GM18873 (cell line): Measurements from ENCODE around the gene NCSTN.

Experiments
- ATAC-seq: cut with Tn5 transposase; IDR thresholded peaks from one replicate; pipeline ENCODE4 v1.9.1; 2021; ENCODE audit warnings: mild to moderate bottlenecking, moderate library complexity, moderate number of reproducible peaks; ENCODE audit not compliant: unreplicated experiment, low FRiP score

NCSTN gene

DNA sequence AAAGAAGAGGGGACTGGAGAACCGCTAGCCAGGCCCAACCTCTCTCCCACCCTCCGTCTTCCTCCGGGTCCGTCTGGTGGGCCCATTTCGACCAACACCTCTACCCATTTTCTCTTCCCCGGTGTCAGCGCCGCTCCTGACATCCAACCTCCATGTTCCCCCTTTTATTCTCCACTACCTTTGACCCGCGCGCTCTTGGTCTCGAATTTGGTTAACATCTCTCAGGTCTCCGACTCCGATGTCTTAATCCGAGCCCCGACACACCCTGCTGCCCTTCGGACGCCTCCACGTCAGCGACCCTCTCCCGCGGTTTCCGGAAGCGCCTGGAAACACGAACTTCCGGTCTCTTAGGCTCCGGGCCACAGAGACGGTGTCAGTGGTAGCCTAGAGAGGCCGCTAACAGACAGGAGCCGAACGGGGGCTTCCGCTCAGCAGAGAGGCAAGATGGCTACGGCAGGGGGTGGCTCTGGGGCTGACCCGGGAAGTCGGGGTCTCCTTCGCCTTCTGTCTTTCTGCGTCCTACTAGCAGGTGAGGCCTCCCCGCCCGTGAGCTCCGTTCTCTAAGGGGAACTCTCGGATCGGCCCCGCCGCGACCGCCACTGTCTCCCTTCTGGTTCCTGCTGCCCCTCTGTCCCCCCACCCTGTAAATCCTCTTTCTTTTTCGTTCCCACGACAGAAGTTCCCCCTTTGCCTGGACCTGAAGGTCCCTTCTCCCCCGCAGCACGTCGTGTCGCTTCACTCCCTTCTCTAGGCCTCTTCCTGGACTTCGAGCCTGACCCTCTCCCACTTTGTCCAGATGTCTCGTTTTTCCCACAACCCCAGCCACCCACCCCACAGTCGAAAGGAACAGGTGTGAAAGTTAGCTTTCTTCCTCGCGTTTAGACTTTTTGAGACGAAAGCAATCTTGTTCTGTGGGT lies at the start of gene NCSTN, which contains the start of gene COPA:
TSS of gene NCSTN (plus strand) at position 431 of the 917 bp plus-strand sequence. CDS start at position 445, 14 bp downstream.
TSS of gene COPA (minus strand) at position 298 of the 917 bp plus-strand sequence. CDS start at position 218, 80 bp downstream.
- ATAC-seq: peak; percentile 84

DNA sequence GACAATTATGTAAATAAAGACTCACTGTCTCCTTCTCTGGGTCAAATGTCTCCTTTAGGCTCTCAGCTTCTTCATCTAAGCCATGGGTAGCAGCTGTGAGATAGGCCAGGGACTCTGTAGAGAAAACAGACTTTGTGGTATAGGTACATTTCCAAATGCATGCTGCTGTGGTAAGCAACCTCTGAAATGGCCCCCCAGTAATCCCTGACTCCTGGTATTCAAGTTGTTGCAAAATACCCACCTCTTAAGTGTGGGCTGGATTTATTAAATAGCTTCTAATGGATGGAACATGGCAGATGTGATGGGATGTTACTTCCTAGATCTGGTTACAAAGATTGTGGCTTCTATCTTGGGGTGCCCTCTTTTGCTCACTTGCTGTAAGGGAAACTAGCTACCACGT lies 47.1 kb upstream of the NCSTN start:
- no peak for ATAC-seq

DNA sequence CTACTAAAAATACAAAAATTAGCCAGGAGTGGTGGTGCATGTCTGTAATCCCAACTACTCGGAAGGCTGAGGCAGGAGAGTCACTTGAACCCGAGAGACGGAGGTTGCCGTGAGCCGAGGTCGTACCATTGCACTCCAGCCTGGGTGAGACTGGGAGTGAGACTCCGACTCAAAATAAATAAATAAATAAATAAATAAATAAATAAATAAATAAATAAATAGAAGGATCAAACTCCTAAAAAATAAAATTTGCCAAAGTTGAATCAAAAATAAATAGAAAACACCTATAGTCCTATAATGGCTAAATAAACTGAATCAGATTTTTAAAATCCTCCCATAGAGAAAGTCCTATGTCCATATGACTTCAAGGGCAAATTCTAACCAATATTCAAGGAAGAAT lies 43.0 kb upstream of the NCSTN start:
- no peak for ATAC-seq

DNA sequence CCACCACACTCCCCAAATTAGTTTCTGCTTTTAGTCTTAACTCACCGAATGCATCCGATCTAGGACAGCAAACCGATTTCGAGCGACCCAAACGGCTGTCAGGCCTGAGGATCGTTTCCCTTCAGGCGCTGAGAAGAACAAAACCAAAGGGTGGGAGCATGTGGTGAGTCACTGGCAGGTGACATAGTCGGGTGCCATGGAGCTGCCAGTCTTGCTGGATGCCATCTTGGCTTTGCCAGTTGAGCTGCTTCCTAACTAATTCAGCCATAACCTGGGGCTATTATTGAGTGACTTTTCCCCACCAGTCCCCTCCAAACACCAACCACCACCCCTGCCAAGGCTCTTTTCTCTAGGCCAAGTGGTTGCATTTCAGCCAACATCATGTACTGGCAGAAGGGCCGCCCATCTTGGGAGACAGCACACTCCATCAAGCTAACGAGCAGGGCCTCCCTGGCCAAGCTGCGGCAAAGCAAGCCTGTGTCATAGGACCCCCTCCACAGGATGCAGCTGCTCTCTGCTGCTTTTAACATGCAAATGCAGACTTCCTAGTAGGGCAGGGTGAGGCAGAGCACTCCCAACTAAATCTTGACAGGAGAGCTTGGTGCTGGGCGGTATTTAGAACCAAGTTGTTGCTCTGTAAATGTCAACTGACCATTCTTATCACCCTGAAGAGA lies 35.9 kb upstream of the NCSTN start:
- ATAC-seq: no peak

DNA sequence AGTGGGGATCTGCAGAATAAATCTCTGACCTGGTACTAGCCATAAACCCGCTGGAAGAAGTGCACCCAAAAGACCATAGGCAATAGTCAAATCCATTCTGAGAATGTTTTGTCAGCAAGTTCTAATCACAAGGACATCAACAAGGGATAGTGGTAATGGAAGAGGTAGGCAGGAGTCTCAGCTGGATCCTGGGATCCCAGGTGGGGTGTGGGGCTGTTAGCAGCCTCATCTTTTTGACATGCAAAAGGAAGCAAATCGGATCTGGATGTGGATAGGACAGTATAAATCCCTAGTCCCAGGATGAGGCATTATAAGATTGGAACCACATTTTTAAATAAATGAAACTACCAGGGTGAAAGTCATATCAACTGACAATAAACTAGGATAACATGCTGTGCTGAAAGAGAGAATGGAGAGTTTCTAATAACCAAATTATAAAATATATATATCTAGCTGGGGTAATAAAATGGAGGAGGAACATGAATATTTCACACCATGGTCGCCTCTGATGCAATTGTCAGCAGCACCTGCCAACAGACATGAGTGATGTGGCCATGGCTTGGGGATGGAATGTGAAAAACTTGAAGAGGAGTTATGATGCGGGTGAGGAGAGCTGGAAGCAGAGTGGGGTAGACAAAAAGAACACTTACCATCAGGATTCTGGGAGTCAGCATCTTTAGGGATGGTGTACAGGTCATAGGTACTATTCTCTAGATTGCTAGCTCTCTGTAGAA lies 34.6 kb upstream of the NCSTN start:
- no peak for ATAC-seq

DNA sequence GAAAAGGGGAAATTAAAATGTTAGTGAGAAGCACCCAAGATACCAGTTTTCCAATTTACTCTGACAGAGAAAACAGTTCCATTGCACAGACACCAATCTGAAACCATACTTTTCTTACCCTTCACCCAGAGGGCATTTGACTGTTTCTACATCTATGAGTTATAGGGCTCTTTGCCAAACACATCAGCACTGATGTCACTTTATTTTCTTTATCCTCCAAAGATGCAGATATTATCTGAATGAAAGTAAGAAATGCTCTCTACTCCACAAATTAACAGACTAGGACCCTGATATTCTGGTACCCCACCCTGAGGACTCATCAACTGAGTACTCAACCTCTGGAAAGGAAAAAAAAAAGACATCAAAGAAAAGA lies 34.0 kb upstream of the NCSTN start:
- no peak for ATAC-seq

DNA sequence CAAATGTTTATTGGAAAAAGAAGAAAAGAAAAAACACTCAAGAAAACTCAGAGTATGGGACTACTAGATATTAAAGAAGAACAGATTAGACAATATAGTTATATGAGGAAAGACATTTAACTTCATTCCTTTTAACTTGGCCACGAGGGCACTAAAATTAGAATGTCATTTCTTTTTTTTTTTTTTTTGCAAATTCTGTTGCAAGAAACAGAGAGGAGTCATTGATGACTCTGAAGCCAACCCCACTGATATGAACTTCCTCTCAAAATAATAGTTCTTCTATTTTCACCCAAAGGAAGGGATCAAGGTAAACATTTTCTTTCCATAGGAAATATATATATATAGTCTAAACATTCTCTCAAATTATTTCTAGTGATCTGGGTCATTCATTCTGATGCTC lies 33.6 kb upstream of the NCSTN start:
- no peak for ATAC-seq

DNA sequence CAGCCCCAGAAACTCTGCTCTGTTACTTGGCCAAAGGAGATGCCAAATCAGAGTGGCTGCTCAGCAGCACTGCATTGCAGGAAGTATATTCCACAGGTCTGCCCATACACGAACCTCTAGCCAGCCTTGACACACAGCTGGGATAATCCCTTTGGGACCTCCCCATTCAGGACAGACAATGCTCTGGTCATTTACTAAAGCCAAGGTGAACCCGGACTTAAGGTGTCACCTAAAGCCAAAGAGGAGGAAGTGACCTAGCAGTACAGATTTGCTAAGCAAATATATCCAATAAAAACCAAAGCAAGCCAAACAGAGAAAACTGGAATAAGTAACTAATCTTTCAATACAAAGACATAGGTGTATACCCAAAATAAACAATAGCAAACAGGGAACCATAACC lies 27.8 kb upstream of the NCSTN start:
- ATAC-seq: no peak

DNA sequence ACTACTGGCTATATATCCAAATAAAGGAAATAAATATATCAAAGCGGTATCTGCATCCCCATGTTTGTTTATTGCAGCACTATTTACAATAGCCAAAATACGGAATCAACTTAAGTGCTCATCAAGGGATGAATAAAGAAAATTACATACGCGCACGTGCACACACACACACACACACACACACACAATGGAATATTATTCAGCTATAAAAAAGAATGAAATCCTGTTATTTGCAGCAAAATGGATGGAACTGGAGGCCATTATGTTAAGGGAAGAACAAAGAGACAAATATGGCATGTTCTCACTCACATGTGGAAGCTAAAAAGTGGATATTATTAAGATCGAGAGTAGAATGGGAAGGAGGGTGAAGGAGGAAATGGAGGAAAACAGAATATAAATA lies 20.4 kb upstream of the NCSTN start:
- no peak for ATAC-seq

DNA sequence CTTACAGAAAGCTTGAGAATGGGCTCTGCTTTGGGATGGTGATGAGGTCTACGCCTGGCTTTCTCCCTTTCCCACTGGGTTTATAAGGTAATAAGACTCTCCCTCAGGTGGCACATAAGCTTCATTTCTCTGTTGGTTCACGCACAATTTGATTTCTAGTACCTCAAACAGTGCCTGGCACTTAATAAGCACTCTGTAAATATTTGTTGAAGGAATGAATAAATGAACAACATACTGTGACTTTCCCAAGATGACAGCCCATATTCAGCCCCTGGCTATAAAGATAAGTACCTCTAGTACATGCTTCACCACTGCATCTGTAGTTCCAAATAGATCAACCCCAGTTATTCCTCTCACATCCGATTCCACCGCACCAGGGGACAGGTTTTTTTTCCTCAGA lies 17.9 kb upstream of the NCSTN start:
- no peak for ATAC-seq

DNA sequence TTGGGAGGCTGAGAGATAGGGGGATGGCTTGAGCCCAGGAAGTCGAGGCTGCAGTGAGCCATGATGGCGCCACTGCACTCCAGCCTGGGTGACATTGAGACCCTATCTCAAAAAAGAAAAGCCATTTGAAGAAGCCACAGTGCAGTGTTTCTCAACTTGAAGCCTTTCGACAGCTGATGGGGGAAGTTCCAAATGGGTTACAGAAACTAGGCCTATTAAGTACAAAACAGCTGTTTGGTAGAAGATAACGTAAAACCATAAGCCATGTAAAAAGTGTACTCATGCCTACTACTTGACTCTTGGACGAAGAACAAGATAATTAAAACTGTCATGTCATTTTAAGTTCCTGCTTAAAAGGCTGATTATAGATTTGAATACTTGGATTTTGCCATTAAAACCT lies 16.8 kb upstream of the NCSTN start:
- no peak for ATAC-seq

DNA sequence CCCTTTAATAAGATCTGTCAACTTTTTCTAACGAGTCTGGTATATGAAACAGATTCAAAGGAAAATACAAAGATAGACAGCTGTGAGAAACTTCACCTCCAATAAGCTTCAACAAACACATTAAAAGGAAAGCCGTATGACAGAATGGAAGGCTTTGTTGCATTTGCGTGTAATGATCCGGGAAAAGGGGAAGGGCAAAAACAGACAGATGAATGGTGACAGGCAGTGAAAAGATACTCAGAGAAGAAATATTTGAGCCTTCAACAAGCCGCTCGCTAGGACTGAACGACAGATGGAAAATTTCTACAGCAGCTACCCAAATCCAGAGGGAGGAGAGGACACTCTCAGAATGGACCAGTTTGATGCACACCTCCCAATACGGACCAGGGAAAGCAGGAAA lies 15.0 kb upstream of the NCSTN start:
- no peak for ATAC-seq

DNA sequence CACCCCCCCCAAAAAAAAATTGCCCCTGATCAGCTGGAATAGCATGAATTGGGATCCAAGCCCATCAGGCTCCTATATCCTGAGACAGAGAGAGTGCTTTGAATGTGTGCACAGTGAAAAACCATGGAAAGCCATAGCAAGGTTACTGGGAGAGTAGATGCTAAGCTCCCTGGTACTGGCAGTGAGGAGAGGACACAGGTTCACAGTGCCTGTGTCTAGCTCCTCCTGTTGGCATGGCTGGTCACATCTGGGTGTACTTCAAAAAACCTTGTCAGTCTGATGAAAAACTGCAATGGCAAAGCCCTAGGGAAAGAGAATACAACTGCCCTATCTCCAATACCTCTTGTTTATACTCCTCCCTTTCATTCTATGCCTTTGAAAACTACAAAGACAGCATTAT lies 13.1 kb upstream of the NCSTN start:
- no peak for ATAC-seq

DNA sequence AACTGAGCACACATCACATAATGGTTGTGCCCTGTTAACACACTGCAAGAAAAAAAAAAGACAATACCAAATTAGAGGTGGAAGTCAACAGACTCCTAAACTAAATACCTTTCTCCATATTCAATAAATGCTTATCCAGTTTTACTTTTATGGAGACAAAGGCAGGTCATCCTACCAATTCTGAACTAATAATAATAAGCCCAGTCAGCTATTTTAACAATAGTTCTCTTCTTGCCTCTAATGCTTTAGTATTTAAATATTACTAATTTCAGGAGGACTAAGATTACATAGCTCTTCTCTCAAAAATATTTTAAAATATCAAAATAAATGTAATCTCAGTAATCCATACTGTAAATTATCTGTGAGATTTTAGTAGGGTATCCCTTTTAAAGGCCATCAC lies 10.7 kb upstream of the NCSTN start:
- no peak for ATAC-seq

DNA sequence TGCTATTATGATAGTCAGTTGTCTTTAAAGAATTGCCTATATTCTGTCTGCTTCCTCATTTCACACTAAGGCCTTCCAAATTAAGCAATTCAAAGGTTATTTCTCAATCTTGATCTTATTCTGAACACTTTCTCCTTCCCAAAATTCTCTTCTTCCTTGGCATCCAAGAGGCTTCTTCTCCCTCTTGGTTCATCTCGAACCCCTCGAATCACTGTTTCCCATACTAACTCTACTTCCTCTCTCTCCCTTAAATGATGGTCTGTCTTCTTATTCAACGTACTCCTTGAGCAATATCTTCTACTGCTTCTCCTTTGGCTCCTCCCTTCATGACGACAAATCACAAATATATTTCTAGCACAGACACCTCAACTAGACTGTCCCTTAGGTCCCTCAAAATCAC lies 4.6 kb upstream of the NCSTN start:
- ATAC-seq: no peak

DNA sequence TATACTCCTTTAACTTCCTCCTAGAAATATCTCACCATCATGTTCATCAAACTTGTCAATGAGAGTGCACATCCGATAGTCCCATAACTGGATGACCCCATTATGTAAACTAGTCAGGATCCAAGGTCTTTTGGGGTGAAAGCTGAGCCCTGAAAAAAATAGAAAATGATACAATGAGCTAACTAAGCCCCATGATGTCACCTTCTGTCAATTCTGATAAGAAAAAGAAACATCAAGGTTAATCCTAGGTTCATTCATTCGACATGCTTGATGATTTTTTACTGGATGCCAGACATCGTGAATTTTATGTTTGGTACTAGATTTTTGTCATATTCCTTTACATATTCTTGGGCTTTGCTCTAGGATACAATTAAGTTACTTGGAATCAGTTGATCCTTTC lies 3.0 kb upstream of the NCSTN start:
- no peak for ATAC-seq

DNA sequence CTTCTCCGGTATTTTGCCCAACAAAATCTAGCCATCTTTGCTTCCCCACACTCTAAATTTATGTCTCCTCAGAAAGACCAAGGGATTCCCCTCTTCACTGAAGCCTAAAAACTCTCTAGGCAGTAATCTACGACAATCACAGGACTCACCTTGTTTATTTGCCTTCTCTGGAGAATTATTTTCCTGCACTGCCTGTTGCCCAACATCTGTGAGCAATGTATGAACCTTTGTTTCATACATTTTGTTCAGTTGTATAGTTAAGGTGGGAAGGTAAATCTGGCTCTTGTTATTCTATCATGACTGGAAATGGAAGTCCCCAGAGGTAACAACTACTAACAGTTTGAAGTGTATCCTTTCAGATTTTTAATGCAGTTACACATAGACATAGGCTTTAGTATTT lies 2.3 kb upstream of the NCSTN start:
- ATAC-seq: no peak

DNA sequence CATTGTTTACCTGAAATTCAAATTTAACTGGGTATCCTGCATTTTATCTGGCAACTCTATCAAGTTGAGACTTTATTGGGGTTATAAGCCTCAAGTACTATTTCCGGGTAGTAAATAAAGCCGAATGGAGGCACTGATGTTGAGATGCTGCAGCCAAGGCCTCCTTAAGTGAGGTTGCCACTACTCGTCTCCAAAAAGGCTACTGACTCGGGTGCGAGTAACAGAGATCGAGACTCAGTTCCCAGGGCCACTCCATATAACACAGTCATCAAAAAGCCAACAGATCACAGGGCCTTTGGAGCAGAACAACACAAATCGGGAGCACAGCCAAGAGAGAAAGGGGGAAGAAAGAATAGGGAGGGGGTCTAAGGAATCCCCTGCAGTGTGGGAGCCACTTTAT lies 657 bp upstream of the NCSTN start:
- no peak for ATAC-seq

DNA sequence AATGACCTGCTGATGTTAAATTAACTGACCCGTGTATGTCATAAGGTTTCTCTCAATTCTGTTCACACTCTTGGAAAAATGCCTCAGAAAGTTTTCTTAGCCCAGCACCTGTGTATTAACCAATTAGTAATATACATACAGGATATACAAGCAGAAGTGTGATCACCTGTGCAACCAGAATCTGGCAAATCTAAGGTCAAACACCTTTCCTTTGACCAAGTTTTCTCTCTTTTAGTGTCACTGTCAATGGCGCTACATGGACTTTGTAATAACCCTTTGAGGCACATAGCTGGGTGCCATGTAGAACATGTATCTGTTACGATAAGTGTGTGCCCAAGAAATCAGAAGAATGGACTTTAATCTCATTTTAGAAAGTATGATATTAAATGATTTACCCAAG lies 1.1 kb downstream of the NCSTN start:
- no peak for ATAC-seq

DNA sequence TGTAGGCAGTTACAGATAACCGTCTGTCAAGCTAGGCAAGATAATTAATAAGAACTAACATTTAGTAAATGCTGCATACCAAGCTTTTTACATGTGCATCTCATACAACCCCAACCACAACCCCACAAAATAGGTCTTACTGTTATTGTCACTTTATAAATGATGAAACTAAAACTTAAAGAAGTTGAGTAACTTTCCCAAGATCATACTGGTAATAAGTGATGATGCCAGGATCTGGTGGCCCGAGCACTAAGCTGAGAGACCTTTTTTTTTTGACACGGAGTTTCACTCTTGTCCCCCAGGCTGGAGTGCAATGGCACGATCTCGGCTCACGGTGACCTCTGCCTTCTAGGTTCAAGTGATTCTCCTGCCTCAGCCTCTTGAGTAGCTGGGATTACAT lies 1.8 kb downstream of the NCSTN start:
- ATAC-seq: no peak

DNA sequence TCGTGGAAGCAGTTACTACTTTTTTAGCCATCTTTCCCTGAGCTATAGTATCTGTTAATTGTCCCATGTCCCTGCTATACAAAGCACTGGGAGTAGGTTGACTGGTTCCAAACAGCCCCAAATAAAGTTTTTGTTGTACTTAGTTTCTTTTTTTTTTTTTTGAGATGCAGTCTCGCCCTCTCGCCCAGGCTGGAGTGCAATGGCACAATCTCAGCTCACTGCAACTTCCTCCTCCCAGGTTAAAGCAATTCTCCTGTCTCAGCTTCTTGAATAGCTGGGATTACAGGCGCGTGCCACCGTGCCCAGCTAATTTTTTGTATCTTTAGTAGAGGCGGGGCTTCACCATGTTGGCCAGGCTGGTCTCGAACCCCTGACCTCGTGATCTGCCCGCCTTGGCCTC lies 3.3 kb downstream of the NCSTN start:
- ATAC-seq: no peak
